ENCODE results near the gene NUCKS1.
A peak's percentile ranks its signal among the peaks of the same experiment; 100 is the strongest.

NUCKS1 gene

DNA sequence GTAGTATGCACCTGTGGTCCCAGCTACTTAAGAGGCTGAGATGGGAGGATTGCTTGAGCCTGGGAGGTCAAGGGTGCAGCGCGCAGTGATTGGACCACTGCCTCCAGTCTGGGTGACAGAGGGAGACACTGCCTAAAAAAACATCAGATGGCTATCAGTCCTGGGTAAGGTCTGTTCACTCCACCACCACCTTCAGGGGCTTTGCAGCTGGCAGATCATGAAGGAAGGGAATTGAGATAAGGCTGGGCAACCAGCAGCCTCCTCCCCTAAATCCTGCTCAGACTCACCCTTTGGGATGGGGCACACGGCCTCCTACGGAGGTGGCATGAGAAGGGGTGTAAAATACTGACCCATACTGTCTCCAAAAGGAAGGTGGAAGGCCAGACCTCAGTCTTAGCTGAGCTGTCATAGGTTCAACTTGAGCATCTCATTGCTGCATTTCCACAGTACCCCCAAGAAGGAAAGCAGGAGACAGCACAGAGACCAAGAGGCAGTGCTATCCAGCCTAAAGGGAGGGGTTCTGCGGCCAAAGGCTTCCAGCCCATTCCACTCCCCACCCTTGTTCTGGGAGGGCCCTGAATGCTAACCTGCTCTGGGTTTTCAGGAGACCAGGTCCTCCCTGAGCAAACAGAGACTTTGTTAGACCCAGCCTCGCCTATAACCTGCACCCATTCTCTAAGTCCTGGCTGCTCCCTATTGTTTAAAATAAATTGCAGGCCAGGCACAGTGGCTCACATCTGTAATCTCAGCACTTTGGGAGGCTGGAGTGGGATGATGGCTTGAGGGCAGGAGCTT, 83.4 kb downstream of the NUCKS1 start:
- no peak for DNase-seq

DNA sequence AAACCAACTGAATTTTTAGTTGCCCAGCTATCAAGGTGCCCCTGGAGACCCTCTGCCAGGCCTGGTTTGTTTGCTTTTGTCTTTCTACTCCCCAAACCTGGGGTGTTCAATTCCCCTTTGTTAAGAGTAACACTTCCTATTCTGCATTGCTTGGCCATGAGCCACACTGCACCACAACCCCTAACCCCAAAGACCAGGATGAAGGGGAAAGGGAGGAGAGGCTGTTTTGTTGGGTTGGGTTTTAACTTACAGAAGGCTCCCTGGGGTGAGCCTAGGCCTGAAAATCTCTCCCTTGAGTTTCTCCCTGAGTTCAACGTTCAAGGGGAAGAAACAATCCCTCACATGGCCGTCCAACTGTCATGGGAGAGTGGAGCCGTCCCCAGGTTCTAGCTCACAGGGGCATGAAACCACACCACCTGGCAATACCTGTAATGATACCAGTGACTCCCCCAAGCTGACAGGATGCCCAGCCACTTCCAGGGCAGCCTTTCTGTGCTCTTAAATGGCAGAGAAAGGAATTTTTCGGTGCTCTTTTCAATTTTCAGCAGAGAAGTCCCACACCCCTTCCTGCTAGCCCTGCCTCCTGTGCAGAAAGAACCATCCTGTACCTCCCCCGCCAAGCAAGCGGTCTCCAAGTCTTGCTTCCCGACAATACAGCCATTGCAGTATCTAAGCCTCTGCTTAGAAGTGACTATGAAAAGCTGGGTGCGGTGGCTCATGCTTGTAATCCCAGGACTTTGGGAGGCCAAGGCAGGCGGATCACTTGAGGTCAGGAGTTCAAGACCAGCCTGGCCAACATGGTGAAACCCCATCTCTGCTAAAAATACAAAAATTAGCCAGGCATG, 84.6 kb downstream of the NUCKS1 start:
- DNase-seq, result no peak

DNA sequence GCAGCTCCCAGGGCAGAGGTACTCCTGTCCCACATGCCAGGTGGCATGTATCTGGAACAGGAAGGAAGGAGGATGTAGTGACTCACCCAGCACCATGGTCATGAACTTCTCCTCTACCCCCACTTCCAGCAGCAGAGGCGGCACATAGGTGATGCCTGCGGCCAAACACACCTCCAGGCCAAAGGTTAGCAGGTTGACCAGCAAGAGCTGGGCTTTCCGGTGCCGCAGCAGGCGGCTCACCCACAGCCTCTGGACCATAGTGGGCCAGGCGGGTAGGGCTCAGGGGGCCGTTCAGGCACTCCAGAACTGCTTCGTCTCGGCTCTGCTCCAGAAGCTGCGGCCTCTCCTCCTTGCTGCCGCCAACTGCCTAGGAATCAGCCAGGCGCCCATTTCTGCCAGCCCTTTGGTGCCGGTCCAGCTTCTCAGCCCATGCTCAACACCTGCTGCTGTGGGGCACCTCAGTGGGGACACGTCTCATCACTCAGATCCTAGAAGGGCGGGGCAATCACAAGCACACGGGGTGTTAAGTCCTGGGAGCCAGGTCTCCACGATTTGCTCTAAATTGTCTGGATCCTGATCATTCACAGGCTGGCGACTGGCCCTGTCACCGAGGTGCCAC, 85.5 kb downstream of the NUCKS1 start:
- no peak for DNase-seq

DNA sequence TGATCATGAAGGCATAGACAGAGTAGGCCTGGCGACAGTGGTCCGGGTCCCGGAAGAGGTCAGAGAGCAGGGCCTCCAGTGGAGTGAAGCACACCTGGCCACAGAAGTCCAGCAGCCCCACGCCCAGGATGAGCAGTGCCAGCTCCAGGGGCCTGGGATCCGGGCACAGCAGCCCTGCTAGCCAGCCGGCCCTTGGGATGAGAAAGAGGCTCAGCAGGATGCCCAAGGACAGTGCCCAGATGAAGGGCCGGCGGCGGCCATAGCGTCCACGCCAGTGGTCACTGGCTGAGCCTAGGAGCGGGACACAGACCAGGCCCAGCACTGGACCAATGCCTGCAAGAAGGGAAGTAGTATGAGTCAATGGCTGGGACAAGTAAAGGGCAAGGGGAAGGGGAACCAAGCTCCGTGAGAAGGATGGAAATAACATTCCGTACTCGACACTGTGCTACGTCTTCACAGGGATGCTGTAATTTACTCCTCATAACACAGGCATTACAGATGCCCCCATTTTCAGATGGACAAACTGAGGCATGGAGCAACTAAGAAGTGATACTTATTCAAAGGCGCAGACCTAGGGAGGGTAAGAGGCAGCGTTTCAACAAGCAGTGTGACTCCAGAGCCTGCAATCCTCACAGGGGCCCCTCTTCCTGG, 86.6 kb downstream of the NUCKS1 start:
- peak; percentile 82 to 86 (median 83) for DNase-seq

Measured in suppressor macrophage treated with lipopolysaccharide for 1 hour (primary cell).